ENCODE results near the gene SRSF12.

- TF ChIP-seq CTCF (IDR thresholded peaks at IDR 0.05) (no peak), POLR2A (IDR thresholded peaks at IDR 0.05) (no peak), POLR2AphosphoS5 (IDR thresholded peaks at IDR 0.05) (peak; percentile 32)
These were observed 32.9 kb downstream of the SRSF12 start for GRCh38 chr6:89084954-89085353.
